ENCODE data around the gene NAA25.

DNA sequence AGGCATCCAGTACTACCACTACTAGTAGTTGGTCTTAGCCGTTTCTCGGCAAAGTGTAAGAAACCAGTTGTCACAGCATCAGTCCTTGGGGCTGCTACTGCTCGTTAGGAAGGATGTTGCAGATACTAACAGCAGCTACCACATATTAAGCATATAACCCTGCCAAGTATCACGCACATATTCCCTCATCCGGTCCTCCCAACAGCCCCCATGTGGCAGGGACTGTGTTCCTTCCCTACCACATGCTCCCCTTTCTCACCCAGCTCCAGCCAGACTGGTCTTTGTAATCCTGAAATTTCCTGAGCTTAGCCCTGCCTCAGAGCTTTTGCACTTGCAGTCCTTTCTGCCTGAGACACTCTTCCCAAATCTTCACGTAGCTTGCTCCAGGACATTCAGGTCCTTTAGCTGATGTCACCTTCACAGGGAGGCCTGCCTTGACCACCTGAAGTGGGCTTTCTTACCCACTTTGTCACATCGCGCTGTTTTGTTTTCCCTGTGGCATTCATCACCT is 87.6 kb downstream of the NAA25 start:
- TF ChIP-seq, protein P1, sequence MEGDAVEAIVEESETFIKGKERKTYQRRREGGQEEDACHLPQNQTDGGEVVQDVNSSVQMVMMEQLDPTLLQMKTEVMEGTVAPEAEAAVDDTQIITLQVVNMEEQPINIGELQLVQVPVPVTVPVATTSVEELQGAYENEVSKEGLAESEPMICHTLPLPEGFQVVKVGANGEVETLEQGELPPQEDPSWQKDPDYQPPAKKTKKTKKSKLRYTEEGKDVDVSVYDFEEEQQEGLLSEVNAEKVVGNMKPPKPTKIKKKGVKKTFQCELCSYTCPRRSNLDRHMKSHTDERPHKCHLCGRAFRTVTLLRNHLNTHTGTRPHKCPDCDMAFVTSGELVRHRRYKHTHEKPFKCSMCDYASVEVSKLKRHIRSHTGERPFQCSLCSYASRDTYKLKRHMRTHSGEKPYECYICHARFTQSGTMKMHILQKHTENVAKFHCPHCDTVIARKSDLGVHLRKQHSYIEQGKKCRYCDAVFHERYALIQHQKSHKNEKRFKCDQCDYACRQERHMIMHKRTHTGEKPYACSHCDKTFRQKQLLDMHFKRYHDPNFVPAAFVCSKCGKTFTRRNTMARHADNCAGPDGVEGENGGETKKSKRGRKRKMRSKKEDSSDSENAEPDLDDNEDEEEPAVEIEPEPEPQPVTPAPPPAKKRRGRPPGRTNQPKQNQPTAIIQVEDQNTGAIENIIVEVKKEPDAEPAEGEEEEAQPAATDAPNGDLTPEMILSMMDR (IDR thresholded peaks at IDR 0.05), result no peak
- no peak for TF ChIP-seq EZH2 (IDR thresholded peaks at IDR 0.05; ENCODE audit: borderline replicate concordance, insufficient read depth, low read depth, low read length, poor library complexity, severe bottlenecking)

Measured in B cell (primary cell).